Measurements from ENCODE around the gene CASP4.

CASP4 gene

GRCh38 chr11:104895634-104896033, 72.7 kb downstream of the CASP4 start:
- in situ Hi-C loops (cut with MboI; ENCODE audit: low sequenced_read_pairs), result no loop called here

- in situ Hi-C loops (cut with MboI; ENCODE audit: low sequenced_read_pairs), result no loop called here
These were observed 74.5 kb downstream of the CASP4 start for GRCh38 chr11:104893876-104894275.
